ENCODE measurements around the gene DENND4A. TPM values are rescaled to one million over a fixed set of nuclear protein-coding genes. Genes with fewer than 3 reads are reported as not detected.

The DENND4A gene
- 2.5 and 3.2 TPM in 2 replicates for polyA plus RNA-seq (2012; rRNA removed)
- 3.5 and 4.1 TPM in 2 replicates for polyA plus RNA-seq (2012; cell fraction: cytosol; rRNA removed)
- 2.8 and 6.6 TPM in 2 replicates for polyA plus RNA-seq (2012; cell fraction: nucleus; rRNA removed)

GRCh38 chr15:65792138-65792987 is at the start of gene DENND4A:
Gene DENND4A, minus strand, starts transcription at chr15:65792293. Its CDS starts 35,843 bp downstream, at chr15:65756450.
- H3F3A ChIP-seq (replicated peaks; ENCODE audit: insufficient read depth), result peaks cover 3% of the 10 kb centered on the region
- WGBS (ENCODE audit: low lambda C conversion rate), result 11% methylated on average over 14 of the region's 63 CpGs
- CTCF ChIA-PET, result interaction anchor here (0.9 to 2.0 kb wide), 2 partner anchors 9 to 14 kb away, joined by 4 to 8 read pairs; no protein-coding TSS in a partner anchor
- TF ChIP-seq CHD2 (IDR thresholded peaks at IDR 0.05; ENCODE audit: low read length, partially characterized antibody), result peak; percentile 77
- TF ChIP-seq NRF1 (IDR thresholded peaks at IDR 0.05; ENCODE audit: low read depth, low read length), result no peak
- no peak; the same call in 1 of the 2 replicates for TF ChIP-seq RCOR1 (IDR thresholded peaks at IDR 0.05; ENCODE audit: low read length)
- no peak for TF ChIP-seq ELF1 (IDR thresholded peaks at IDR 0.05)
- TF ChIP-seq RXRA (IDR thresholded peaks at IDR 0.05; ENCODE audit: borderline replicate concordance, low read depth), result no peak
- no peak for TF ChIP-seq FOXM1 (IDR thresholded peaks at IDR 0.05; ENCODE audit: low read depth)
- no peak for TF ChIP-seq CTCF (IDR thresholded peaks at IDR 0.05)
- peak; percentile 60 for TF ChIP-seq MXI1 (IDR thresholded peaks at IDR 0.05; ENCODE audit: low read depth, low read length)
- TF ChIP-seq TEAD4 (IDR thresholded peaks at IDR 0.05; ENCODE audit: borderline replicate concordance, insufficient read depth), result no peak
- TF ChIP-seq JUND (IDR thresholded peaks at IDR 0.05), result no peak
- TF ChIP-seq EP300 (IDR thresholded peaks at IDR 0.05; ENCODE audit: borderline replicate concordance in 1 of 2, low read depth in 1 of 2, low read length in 1 of 2), result peak in 1 of 2 experiments; percentile 44; a peak in 1 of 4 replicates
- TF ChIP-seq POLR2AphosphoS5 (IDR thresholded peaks at IDR 0.05; ENCODE audit: low read depth, low read length), result 0 out of 2 replicates have a peak, but pooled peaks have one; percentile 42
- peak; percentile 79 for TF ChIP-seq MAX (IDR thresholded peaks at IDR 0.05; ENCODE audit: low read depth)
- TF ChIP-seq SMC3 (IDR thresholded peaks at IDR 0.05; ENCODE audit: low read depth, low read length), result no peak
- peak; percentile 57 for TF ChIP-seq PBX3 (IDR thresholded peaks at IDR 0.05)
- no peak for TF ChIP-seq USF2 (IDR thresholded peaks at IDR 0.05; ENCODE audit: borderline replicate concordance, low read depth, low read length)
- no peak for TF ChIP-seq GABPA (IDR thresholded peaks at IDR 0.05; ENCODE audit: low read depth)
- TF ChIP-seq EZH2phosphoT487 (IDR thresholded peaks at IDR 0.05; ENCODE audit: borderline replicate concordance, low read depth), result no peak
- TF ChIP-seq SIN3A (IDR thresholded peaks at IDR 0.05; ENCODE audit: borderline replicate concordance, low read depth, low read length), result no peak; the same call in 1 of the 2 replicates
- TF ChIP-seq RAD21 (IDR thresholded peaks at IDR 0.05; ENCODE audit: low read length), result no peak
- TF ChIP-seq REST (IDR thresholded peaks at IDR 0.05; ENCODE audit: low read depth, low read length), result no peak
- no peak for TF ChIP-seq ZBTB33 (IDR thresholded peaks at IDR 0.05; ENCODE audit: borderline replicate concordance, low read depth)

More at GRCh38 chr15:65792138-65792987, at the start of gene DENND4A:
- H3K9me2 ChIP-seq, result no peaks in the 10 kb centered on the region
- H3K4me2 ChIP-seq, result peak within 1 kb of the TSS; percentile 79
- POLR2A ChIA-PET, result interaction anchor here (2.9 kb wide), 1 partner anchor 77 kb away, joined by 12 read pairs; the partner anchor contains the start of gene RAB11A
- peaks cover 0 to 6% of the 10 kb centered on the region in 2 experiments; a peak in 3 of 4 replicates for H3K4me1 ChIP-seq (ENCODE audit: control insufficient read depth in 1 of 2, insufficient read depth in 2 of 2, low read depth in 1 of 2, low read length in 1 of 2)
- H3K9ac ChIP-seq, result peak within 1 kb of the TSS; percentile 70
- peak within 1 kb of the TSS; percentile 76 to 79 for H3K4me3 ChIP-seq (ENCODE audit: low read depth in 2 of 2, low read length in 1 of 2)
- peak; percentile 95 for DNase-seq
- H4K20me1 ChIP-seq (ENCODE audit: insufficient read depth), result no peaks in the 10 kb centered on the region
- H3K27me3 ChIP-seq (ENCODE audit: insufficient read depth), result no peaks in the 10 kb centered on the region
- H3K79me2 ChIP-seq (ENCODE audit: insufficient read depth), result peaks cover 28% of the 10 kb centered on the region
- H3K27ac ChIP-seq (ENCODE audit: low read depth in 2 of 2, low read length in 1 of 2), result peak within 1 kb of the TSS; percentile 73 to 83
- peak within 1 kb of the TSS; percentile 83 for H2AFZ ChIP-seq (ENCODE audit: low read depth)
- H3K36me3 ChIP-seq (replicated peaks in 1 of 2; ENCODE audit: control insufficient read depth in 1 of 2, insufficient read depth in 2 of 2, low read length in 1 of 2), result no peaks in the 10 kb centered on the region
- H3K9me3 ChIP-seq, result no peaks in the 10 kb centered on the region
